HL-60 (cell line): ENCODE results near the gene COP1.

Experiments used
- GABPA ChIP-seq: IDR thresholded peaks from 2 replicates; pipeline ENCODE4 v1.6.1; 2012; ENCODE audit warnings: low read depth
- POLR2AphosphoS5 ChIP-seq: IDR thresholded peaks from 2 replicates; pipeline ENCODE4 v1.6.1; 2012; ENCODE audit warnings: low read depth
- TF ChIP-seq, protein P1 (sequence below): IDR thresholded peaks from one replicate; pipeline ENCODE4 v1.5.1; 2011; ENCODE audit warnings: low read length, control low read depth, inconsistent platforms; ENCODE audit not compliant: insufficient read depth

DNA sequence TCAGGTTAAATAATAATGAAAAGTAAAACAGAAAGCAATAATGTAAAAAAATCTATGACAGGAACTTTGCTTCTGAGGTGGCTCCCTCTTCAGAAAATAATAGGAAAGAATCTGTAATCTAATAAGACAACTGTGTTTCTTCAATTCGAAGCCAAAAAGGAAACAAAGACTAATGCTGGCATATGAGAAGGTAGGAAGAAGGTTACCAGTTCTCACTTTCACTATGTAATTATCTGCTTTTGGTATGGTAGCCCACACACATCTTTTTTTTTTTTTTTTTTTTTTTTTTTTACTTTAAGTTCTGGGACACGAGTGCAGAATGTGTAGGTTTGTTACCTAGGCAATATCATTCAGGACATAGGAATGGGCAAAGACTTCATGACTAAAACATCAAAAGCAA lies 47.1 kb downstream of the COP1 start:
- TF ChIP-seq, protein P1, sequence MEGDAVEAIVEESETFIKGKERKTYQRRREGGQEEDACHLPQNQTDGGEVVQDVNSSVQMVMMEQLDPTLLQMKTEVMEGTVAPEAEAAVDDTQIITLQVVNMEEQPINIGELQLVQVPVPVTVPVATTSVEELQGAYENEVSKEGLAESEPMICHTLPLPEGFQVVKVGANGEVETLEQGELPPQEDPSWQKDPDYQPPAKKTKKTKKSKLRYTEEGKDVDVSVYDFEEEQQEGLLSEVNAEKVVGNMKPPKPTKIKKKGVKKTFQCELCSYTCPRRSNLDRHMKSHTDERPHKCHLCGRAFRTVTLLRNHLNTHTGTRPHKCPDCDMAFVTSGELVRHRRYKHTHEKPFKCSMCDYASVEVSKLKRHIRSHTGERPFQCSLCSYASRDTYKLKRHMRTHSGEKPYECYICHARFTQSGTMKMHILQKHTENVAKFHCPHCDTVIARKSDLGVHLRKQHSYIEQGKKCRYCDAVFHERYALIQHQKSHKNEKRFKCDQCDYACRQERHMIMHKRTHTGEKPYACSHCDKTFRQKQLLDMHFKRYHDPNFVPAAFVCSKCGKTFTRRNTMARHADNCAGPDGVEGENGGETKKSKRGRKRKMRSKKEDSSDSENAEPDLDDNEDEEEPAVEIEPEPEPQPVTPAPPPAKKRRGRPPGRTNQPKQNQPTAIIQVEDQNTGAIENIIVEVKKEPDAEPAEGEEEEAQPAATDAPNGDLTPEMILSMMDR, result no peak
- TF ChIP-seq GABPA (no peak), POLR2AphosphoS5 (no peak)
